ENCODE results near the gene PCDHB8.
"Not testable (repeated sequence)": the region's sequence is repeated elsewhere in the genome, so short reads cannot be mapped to it uniquely, and the experiment has no call there.

Gene PCDHB8

GRCh38 chr5:141152096-141152495 is 25.5 kb upstream of the PCDHB8 start:
- not testable (repeated sequence) for H4K91ac ChIP-seq (ENCODE audit: low read length); H2AFZ ChIP-seq (ENCODE audit: low read depth, low read length); H3K36me3 ChIP-seq (ENCODE audit: control insufficient read depth in 1 of 2, insufficient read depth in 2 of 2, low read depth in 1 of 2, low read length in 2 of 2); H3K18ac ChIP-seq (ENCODE audit: low read depth in 1 of 2, low read length in 2 of 2); H2AK5ac ChIP-seq (ENCODE audit: low read length, severe bottlenecking); H4K8ac ChIP-seq (ENCODE audit: low read length); H3K4me2 ChIP-seq (ENCODE audit: low read length, poor library complexity, severe bottlenecking); H3K4ac ChIP-seq (ENCODE audit: low read depth in 1 of 2, low read length in 2 of 2); H3K4me3 ChIP-seq (ENCODE audit: insufficient read depth in 1 of 2, low read depth in 1 of 2, low read length in 2 of 2); H2BK120ac ChIP-seq (ENCODE audit: low read depth, low read length); H3K79me1 ChIP-seq (replicated peaks; ENCODE audit: low read length, poor library complexity, severe bottlenecking); H3K4me1 ChIP-seq (ENCODE audit: control insufficient read depth, insufficient read depth, low read depth, low read length); DNase-seq; H2BK12ac ChIP-seq (ENCODE audit: low read length in 2 of 2); H3K27me3 ChIP-seq (ENCODE audit: control insufficient read depth in 1 of 2, insufficient read depth in 1 of 2, low read length in 2 of 2); H3K14ac ChIP-seq (ENCODE audit: low read length in 2 of 2); H3K23ac ChIP-seq (ENCODE audit: low read length in 2 of 2); H2BK15ac ChIP-seq (ENCODE audit: low read depth, poor library complexity, severe bottlenecking); H2BK5ac ChIP-seq (ENCODE audit: low read depth, low read length, poor library complexity, severe bottlenecking); H3K9ac ChIP-seq (ENCODE audit: low read length); H3K27ac ChIP-seq (ENCODE audit: low read length, poor library complexity, severe bottlenecking)
- peaks cover 70% of the 10 kb centered on the region for H3K9me3 ChIP-seq (ENCODE audit: control insufficient read depth, low read length)
- WGBS, result 96% methylated on average over 32 of the region's 36 CpGs

GRCh38 chr5:141155540-141156374 is 21.8 kb upstream of the PCDHB8 start:
- Histone ChIP-seq H4K8ac (ENCODE audit: low read length) (no peak overlapping the region), H3K23ac (ENCODE audit: low read length in 2 of 2) (no peak overlapping the region), H3K79me1 (replicated peaks; ENCODE audit: low read length, poor library complexity, severe bottlenecking) (no peaks in the 10 kb centered on the region), H2BK15ac (ENCODE audit: low read depth, poor library complexity, severe bottlenecking) (no peak overlapping the region), H2BK120ac (ENCODE audit: low read depth, low read length) (no peak overlapping the region), H3K4me3 (ENCODE audit: insufficient read depth in 1 of 2, low read depth in 1 of 2, low read length in 2 of 2) (no peak overlapping the region), H3K9me3 (ENCODE audit: control insufficient read depth, low read length) (peaks cover 55% of the 10 kb centered on the region), H2AFZ (ENCODE audit: low read depth, low read length) (no peak overlapping the region), H3K4ac (ENCODE audit: low read depth in 1 of 2, low read length in 2 of 2) (no peak overlapping the region), H4K91ac (ENCODE audit: low read length) (no peak overlapping the region), H3K36me3 (ENCODE audit: control insufficient read depth in 1 of 2, insufficient read depth in 2 of 2, low read depth in 1 of 2, low read length in 2 of 2) (no peaks in the 10 kb centered on the region), H3K27me3 (ENCODE audit: control insufficient read depth in 1 of 2, insufficient read depth in 1 of 2, low read length in 2 of 2) (no peaks in the 10 kb centered on the region), H3K18ac (ENCODE audit: low read depth in 1 of 2, low read length in 2 of 2) (no peak overlapping the region), H3K4me1 (ENCODE audit: control insufficient read depth, insufficient read depth, low read depth, low read length) (no peaks in the 10 kb centered on the region), H3K27ac (ENCODE audit: low read length, poor library complexity, severe bottlenecking) (no peak overlapping the region), H2AK5ac (ENCODE audit: low read length, severe bottlenecking) (no peak overlapping the region), H3K4me2 (ENCODE audit: low read length, poor library complexity, severe bottlenecking) (no peak overlapping the region), H3K14ac (ENCODE audit: low read length in 2 of 2) (no peak overlapping the region), H2BK12ac (ENCODE audit: low read length in 2 of 2) (no peak overlapping the region), H3K9ac (ENCODE audit: low read length) (no peak overlapping the region), H2BK5ac (ENCODE audit: low read depth, low read length, poor library complexity, severe bottlenecking) (no peak overlapping the region)
- DNase-seq, result no peak
- whole genome bisulfite sequencing, result 82% methylated on average over 21 of the region's 21 CpGs

- not testable (repeated sequence) for H3K14ac ChIP-seq (ENCODE audit: low read length in 2 of 2); H2BK5ac ChIP-seq (ENCODE audit: low read depth, low read length, poor library complexity, severe bottlenecking); H3K4me2 ChIP-seq (ENCODE audit: low read length, poor library complexity, severe bottlenecking); H3K4me1 ChIP-seq (ENCODE audit: control insufficient read depth, insufficient read depth, low read depth, low read length); H4K91ac ChIP-seq (ENCODE audit: low read length); H4K8ac ChIP-seq (ENCODE audit: low read length); H2BK12ac ChIP-seq (ENCODE audit: low read length in 2 of 2); H3K27ac ChIP-seq (ENCODE audit: low read length, poor library complexity, severe bottlenecking); H3K27me3 ChIP-seq (ENCODE audit: control insufficient read depth in 1 of 2, insufficient read depth in 1 of 2, low read length in 2 of 2); H2BK120ac ChIP-seq (ENCODE audit: low read depth, low read length); H3K4ac ChIP-seq (ENCODE audit: low read depth in 1 of 2, low read length in 2 of 2); H2AK5ac ChIP-seq (ENCODE audit: low read length, severe bottlenecking); H3K36me3 ChIP-seq (ENCODE audit: control insufficient read depth in 1 of 2, insufficient read depth in 2 of 2, low read depth in 1 of 2, low read length in 2 of 2); H3K23ac ChIP-seq (ENCODE audit: low read length in 2 of 2); H3K79me1 ChIP-seq (replicated peaks; ENCODE audit: low read length, poor library complexity, severe bottlenecking); H3K9ac ChIP-seq (ENCODE audit: low read length); H3K4me3 ChIP-seq (ENCODE audit: insufficient read depth in 1 of 2, low read depth in 1 of 2, low read length in 2 of 2); H2BK15ac ChIP-seq (ENCODE audit: low read depth, poor library complexity, severe bottlenecking); H3K18ac ChIP-seq (ENCODE audit: low read depth in 1 of 2, low read length in 2 of 2); H2AFZ ChIP-seq (ENCODE audit: low read depth, low read length); DNase-seq
- 91% methylated on average over 12 of the region's 38 CpGs for WGBS
- peaks cover 62% of the 10 kb centered on the region for H3K9me3 ChIP-seq (ENCODE audit: control insufficient read depth, low read length)
Observed at GRCh38 chr5:141157356-141157755, 20.2 kb upstream of the PCDHB8 start.

GRCh38 chr5:141157901-141158300 is 19.7 kb upstream of the PCDHB8 start:
- H3K4ac ChIP-seq (ENCODE audit: low read depth in 1 of 2, low read length in 2 of 2); H2AK5ac ChIP-seq (ENCODE audit: low read length, severe bottlenecking); H2BK15ac ChIP-seq (ENCODE audit: low read depth, poor library complexity, severe bottlenecking); H3K36me3 ChIP-seq (ENCODE audit: control insufficient read depth in 1 of 2, insufficient read depth in 2 of 2, low read depth in 1 of 2, low read length in 2 of 2); H2BK120ac ChIP-seq (ENCODE audit: low read depth, low read length); H2BK5ac ChIP-seq (ENCODE audit: low read depth, low read length, poor library complexity, severe bottlenecking); H2BK12ac ChIP-seq (ENCODE audit: low read length in 2 of 2); H3K18ac ChIP-seq (ENCODE audit: low read depth in 1 of 2, low read length in 2 of 2); H3K4me1 ChIP-seq (ENCODE audit: control insufficient read depth, insufficient read depth, low read depth, low read length); H2AFZ ChIP-seq (ENCODE audit: low read depth, low read length); H3K23ac ChIP-seq (ENCODE audit: low read length in 2 of 2); H3K79me1 ChIP-seq (replicated peaks; ENCODE audit: low read length, poor library complexity, severe bottlenecking); H3K27me3 ChIP-seq (ENCODE audit: control insufficient read depth in 1 of 2, insufficient read depth in 1 of 2, low read length in 2 of 2); H3K27ac ChIP-seq (ENCODE audit: low read length, poor library complexity, severe bottlenecking); H3K4me2 ChIP-seq (ENCODE audit: low read length, poor library complexity, severe bottlenecking); H3K14ac ChIP-seq (ENCODE audit: low read length in 2 of 2); H4K91ac ChIP-seq (ENCODE audit: low read length); H3K9ac ChIP-seq (ENCODE audit: low read length); H3K4me3 ChIP-seq (ENCODE audit: insufficient read depth in 1 of 2, low read depth in 1 of 2, low read length in 2 of 2); DNase-seq; H4K8ac ChIP-seq (ENCODE audit: low read length): not testable (repeated sequence)
- peaks cover 59% of the 10 kb centered on the region for H3K9me3 ChIP-seq (ENCODE audit: control insufficient read depth, low read length)
- 90% methylated on average over 18 of the region's 28 CpGs for WGBS
